AG04449 (cell line): ENCODE measurements around the gene SLC25A17.
A peak's percentile ranks its signal among the peaks of the same experiment; 100 is the strongest.

Experiments used
- CTCF ChIA-PET: fragments of 350-600 bp; formaldehyde crosslinking; extraction: SDS; loops from one replicate; lab custom pipeline; 2021; ENCODE audit warnings: antibody characterized with exemption; lab: Yijun Ruan, JAX
- POLR2A ChIA-PET: fragments of 400-600, 350-600 bp; formaldehyde crosslinking; extraction: SDS; loops from one replicate; lab custom pipeline; 2020; ENCODE audit warnings: antibody characterized with exemption, inconsistent platforms; lab: Yijun Ruan, JAX
- DNase-seq: peaks from one replicate; pipeline ENCODE4 v3.0.0-alpha.2; 2010; ENCODE audit warnings: low read depth, low spot score
- H3K4me3 ChIP-seq: 2 replicates; pipeline ENCODE4 v1.5.1; 2011; ENCODE audit warnings: low read depth, mild to moderate bottlenecking, control low read depth, low read length
- CTCF ChIP-seq: IDR thresholded peaks from one replicate; pipeline ENCODE4 v1.5.1; 2011; ENCODE audit warnings: mild to moderate bottlenecking, moderate library complexity, low read length, control low read depth, inconsistent platforms; ENCODE audit not compliant: insufficient read depth; ENCODE audit errors: missing control alignments

The SLC25A17 gene

GRCh38 chr22:40823426-40823825, 4.3 kb upstream of the SLC25A17 start:
- POLR2A ChIA-PET: no interaction called here
- CTCF ChIA-PET: interaction anchor here (2.3 kb wide), 1 partner anchor 140 kb away, joined by 6 read pairs; no protein-coding TSS in a partner anchor
- no peak overlapping the region for H3K4me3 ChIP-seq
- TF ChIP-seq CTCF: no peak
- no peak for DNase-seq

- H3K4me3 ChIP-seq: peak overlapping the region; percentile 99
- no peak for DNase-seq
- ChIA-PET CTCF (interaction anchor here (1.0 to 4.6 kb wide), 4 partner anchors 11 to 173 kb away, joined by 3 to 15 read pairs (median 4); no protein-coding TSS in a partner anchor), POLR2A (interaction anchor here (0.7 kb wide), 1 partner anchor 136 kb away, joined by 3 read pairs; no protein-coding TSS in a partner anchor)
- no peak for TF ChIP-seq CTCF
Measured at GRCh38 chr22:40819599-40820140, 524 bp upstream of the SLC25A17 start.

- POLR2A ChIA-PET: interaction anchor here (0.6 kb wide), 1 partner anchor 44 kb away, joined by 4 read pairs; no protein-coding TSS in a partner anchor
- CTCF ChIA-PET: interaction anchor here (0.9 to 4.6 kb wide), 8 partner anchors 13 to 167 kb away, joined by 3 to 15 read pairs (median 3); no protein-coding TSS in a partner anchor
- peak overlapping the region; percentile 99 for H3K4me3 ChIP-seq
- TF ChIP-seq CTCF: no peak
- DNase-seq: no peak
Measured at GRCh38 chr22:40818192-40818746, 877 bp downstream of the SLC25A17 start.

- CTCF ChIA-PET: interaction anchor here (0.9 to 4.6 kb wide), 8 partner anchors 13 to 167 kb away, joined by 3 to 15 read pairs (median 3); no protein-coding TSS in a partner anchor
- POLR2A ChIA-PET: no interaction called here
- H3K4me3 ChIP-seq: peak overlapping the region; percentile 15; the same call in 1 of the 2 replicates
- no peak for TF ChIP-seq CTCF
- no peak for DNase-seq
Measured at GRCh38 chr22:40817737-40818136, 1.4 kb downstream of the SLC25A17 start.

- TF ChIP-seq CTCF: no peak
- POLR2A ChIA-PET: no interaction called here
- H3K4me3 ChIP-seq: no peak overlapping the region
- CTCF ChIA-PET: interaction anchor here (1.2 kb wide), 1 partner anchor 12 kb away, joined by 3 read pairs; no protein-coding TSS in a partner anchor
- no peak for DNase-seq
Measured at GRCh38 chr22:40813912-40814315, 5.2 kb downstream of the SLC25A17 start.
